KMS-11 (cell line): ENCODE data around the gene NSUN6.

ENCODE experiments used
- H2AFZ ChIP-seq: fragments of 200-600 bp; sonication (generic); 2 replicates; pipeline ENCODE4 v1.6.1; 2016; ENCODE audit warnings: antibody characterized with exemption, mixed run types, low read depth
- H3K27ac ChIP-seq: fragments of 200-600 bp; sonication (generic); 2 replicates; pipeline ENCODE4 v1.6.1; 2016; ENCODE audit warnings: mild to moderate bottlenecking, mixed run types
- H3K27me3 ChIP-seq: fragments of 200-600 bp; sonication (generic); 2 replicates; pipeline ENCODE4 v1.6.1; 2017; ENCODE audit warnings: mild to moderate bottlenecking, low read depth, mixed run types, moderate library complexity; ENCODE audit not compliant: insufficient read depth
- H3K36me3 ChIP-seq: fragments of 200-600 bp; sonication (generic); 2 replicates; pipeline ENCODE4 v1.6.1; 2017; ENCODE audit warnings: mild to moderate bottlenecking, mixed run types; ENCODE audit not compliant: insufficient read depth
- H3K4me1 ChIP-seq: fragments of 200-600 bp; sonication (generic); 2 replicates; pipeline ENCODE4 v1.6.1; 2016; ENCODE audit warnings: mild to moderate bottlenecking, low read depth, mixed run types; ENCODE audit not compliant: poor library complexity, severe bottlenecking
- H3K4me2 ChIP-seq: fragments of 200-600 bp; sonication (generic); 2 replicates; pipeline ENCODE4 v1.7.0; 2016; ENCODE audit warnings: mild to moderate bottlenecking, mixed run types
- H3K4me3 ChIP-seq: fragments of 200-600 bp; sonication (generic); IDR thresholded peaks from 2 replicates; pipeline ENCODE4 v1.6.1; 2017; ENCODE audit warnings: low read depth, low read length, mixed read lengths; ENCODE audit not compliant: insufficient read depth
- H3K79me2 ChIP-seq: fragments of 200-600 bp; sonication (generic); 2 replicates; pipeline ENCODE4 v1.6.1; 2016; ENCODE audit warnings: low read depth, mixed run types; ENCODE audit not compliant: insufficient read depth
- H3K9ac ChIP-seq: fragments of 200-600 bp; sonication (generic); 2 replicates; pipeline ENCODE4 v1.6.1; 2016; ENCODE audit warnings: mild to moderate bottlenecking, mixed run types
- H4K20me1 ChIP-seq: fragments of 200-600 bp; sonication (generic); 2 replicates; pipeline ENCODE4 v1.6.1; 2016; ENCODE audit warnings: mild to moderate bottlenecking, mixed run types; ENCODE audit not compliant: insufficient read depth
- TF ChIP-seq, protein P1 (sequence below): fragments of 200-600 bp; sonication (generic); conservative IDR thresholded peaks from 2 replicates; pipeline ENCODE4 v1.6.1; 2017; ENCODE audit warnings: low read depth, mild to moderate bottlenecking, antibody characterized with exemption, low read length, moderate library complexity, mixed read lengths

The NSUN6 gene

DNA sequence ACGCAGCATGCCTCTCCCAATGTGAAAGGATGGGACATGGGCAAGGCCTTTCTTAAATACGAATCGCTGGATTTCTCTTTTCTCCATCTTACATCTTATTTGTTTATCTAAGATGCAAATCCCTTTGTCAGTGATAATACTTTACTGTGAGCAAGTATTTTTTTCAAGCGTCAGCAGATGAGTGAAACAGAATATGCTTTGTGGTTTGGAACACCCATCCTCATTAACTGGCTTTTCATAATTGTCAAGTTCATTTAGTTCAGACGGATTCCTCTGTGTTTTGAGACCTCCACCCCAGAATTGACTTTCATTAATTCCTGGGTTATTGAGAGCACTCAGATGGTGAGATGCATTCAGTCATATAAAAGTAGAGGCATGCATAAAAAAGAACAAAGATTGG, 149.8 kb downstream of the NSUN6 start:
- TF ChIP-seq, protein P1, sequence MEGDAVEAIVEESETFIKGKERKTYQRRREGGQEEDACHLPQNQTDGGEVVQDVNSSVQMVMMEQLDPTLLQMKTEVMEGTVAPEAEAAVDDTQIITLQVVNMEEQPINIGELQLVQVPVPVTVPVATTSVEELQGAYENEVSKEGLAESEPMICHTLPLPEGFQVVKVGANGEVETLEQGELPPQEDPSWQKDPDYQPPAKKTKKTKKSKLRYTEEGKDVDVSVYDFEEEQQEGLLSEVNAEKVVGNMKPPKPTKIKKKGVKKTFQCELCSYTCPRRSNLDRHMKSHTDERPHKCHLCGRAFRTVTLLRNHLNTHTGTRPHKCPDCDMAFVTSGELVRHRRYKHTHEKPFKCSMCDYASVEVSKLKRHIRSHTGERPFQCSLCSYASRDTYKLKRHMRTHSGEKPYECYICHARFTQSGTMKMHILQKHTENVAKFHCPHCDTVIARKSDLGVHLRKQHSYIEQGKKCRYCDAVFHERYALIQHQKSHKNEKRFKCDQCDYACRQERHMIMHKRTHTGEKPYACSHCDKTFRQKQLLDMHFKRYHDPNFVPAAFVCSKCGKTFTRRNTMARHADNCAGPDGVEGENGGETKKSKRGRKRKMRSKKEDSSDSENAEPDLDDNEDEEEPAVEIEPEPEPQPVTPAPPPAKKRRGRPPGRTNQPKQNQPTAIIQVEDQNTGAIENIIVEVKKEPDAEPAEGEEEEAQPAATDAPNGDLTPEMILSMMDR = no peak
- Histone ChIP-seq H4K20me1 (no peaks in the 10 kb centered on the region), H3K27me3 (no peaks in the 10 kb centered on the region), H3K4me3 (no peak overlapping the region), H3K27ac (peak overlapping the region; percentile 74), H2AFZ (peak overlapping the region; percentile 44), H3K36me3 (no peaks in the 10 kb centered on the region), H3K9ac (peak overlapping the region; percentile 33; the same call in 1 of the 2 replicates), H3K4me2 (peak overlapping the region; percentile 52), H3K4me1 (peaks cover 47% of the 10 kb centered on the region), H3K79me2 (no peaks in the 10 kb centered on the region)

DNA sequence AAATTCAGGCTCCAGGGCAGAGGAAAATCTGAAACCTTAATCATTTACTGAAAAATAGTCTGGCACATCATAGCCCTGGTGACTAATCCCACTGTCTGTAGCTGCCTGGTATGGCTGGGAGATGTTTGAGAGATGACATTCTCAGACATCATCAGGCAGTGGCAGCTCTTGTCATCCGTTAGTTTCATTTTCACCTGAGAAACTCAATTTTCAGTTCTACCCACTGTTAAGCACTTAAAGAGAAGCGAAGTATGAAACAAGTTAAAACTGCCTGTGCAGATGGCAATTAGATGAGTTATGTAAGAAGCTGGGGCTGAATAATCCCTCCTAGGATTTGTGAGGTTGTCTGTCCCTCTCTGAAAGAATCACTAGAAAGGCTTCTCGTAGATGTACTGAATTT, 150.2 kb downstream of the NSUN6 start:
- peak overlapping the region; percentile 33; the same call in 1 of the 2 replicates for H3K9ac ChIP-seq
- peak overlapping the region; percentile 74 for H3K27ac ChIP-seq
- peak overlapping the region; percentile 44 for H2AFZ ChIP-seq
- H3K79me2 ChIP-seq = no peaks in the 10 kb centered on the region
- H4K20me1 ChIP-seq = no peaks in the 10 kb centered on the region
- H3K27me3 ChIP-seq = no peaks in the 10 kb centered on the region
- peaks cover 47% of the 10 kb centered on the region for H3K4me1 ChIP-seq
- no peaks in the 10 kb centered on the region for H3K36me3 ChIP-seq
- TF ChIP-seq, protein P1 = no peak
- no peak overlapping the region for H3K4me3 ChIP-seq
- peak overlapping the region; percentile 52 for H3K4me2 ChIP-seq

DNA sequence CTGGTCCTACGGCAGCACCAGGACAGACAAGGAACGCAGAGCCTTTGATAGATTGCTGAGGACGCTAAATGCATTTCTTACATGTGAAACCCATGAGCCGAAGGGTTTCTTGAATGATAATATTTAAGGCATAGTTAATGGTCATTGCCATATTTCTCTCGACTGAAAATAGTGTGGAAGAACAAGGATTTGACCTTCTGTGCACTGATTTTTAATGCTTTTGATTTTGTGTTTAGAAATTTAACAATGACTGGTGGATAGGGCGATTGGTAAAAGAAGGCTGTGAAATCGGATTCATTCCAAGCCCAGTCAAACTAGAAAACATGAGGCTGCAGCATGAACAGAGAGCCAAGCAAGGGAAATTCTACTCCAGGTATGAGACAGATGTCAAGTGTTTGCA, 150.8 kb downstream of the NSUN6 start:
- no peaks in the 10 kb centered on the region for H4K20me1 ChIP-seq
- peaks cover 47% of the 10 kb centered on the region for H3K4me1 ChIP-seq
- no peaks in the 10 kb centered on the region for H3K27me3 ChIP-seq
- H3K79me2 ChIP-seq = no peaks in the 10 kb centered on the region
- H3K9ac ChIP-seq = peak overlapping the region; percentile 33; the same call in 1 of the 2 replicates
- peak overlapping the region; percentile 52 for H3K4me2 ChIP-seq
- no peak overlapping the region for H3K4me3 ChIP-seq
- H3K27ac ChIP-seq = peak overlapping the region; percentile 74; the same call in 1 of the 2 replicates
- H3K36me3 ChIP-seq = no peaks in the 10 kb centered on the region
- H2AFZ ChIP-seq = no peak overlapping the region
- TF ChIP-seq, protein P1 = no peak

DNA sequence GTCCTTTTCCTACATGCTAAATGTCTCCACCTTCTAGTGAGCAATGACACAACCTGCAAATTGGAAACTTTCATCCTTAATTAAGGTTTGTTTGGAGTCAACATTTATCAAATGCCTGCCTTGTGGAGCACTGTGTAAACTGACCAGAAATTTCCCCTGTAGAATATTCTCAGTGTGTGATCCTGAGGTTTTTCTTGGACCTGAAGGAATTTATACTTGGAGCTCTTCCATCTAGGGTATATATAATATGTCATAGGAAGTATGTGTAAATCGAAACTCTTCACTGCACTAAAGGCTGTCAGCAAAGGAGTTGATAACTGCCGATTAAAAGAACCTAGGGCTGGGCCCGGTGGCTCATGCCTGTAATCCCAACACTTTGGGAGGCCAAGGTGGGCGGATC, 152.4 kb downstream of the NSUN6 start:
- H3K27me3 ChIP-seq = no peaks in the 10 kb centered on the region
- H4K20me1 ChIP-seq = no peaks in the 10 kb centered on the region
- H3K4me2 ChIP-seq = no peak overlapping the region
- peaks cover 45% of the 10 kb centered on the region for H3K4me1 ChIP-seq
- no peak overlapping the region for H2AFZ ChIP-seq
- TF ChIP-seq, protein P1 = no peak
- H3K9ac ChIP-seq = no peak overlapping the region
- H3K36me3 ChIP-seq = no peaks in the 10 kb centered on the region
- H3K27ac ChIP-seq = no peak overlapping the region
- H3K79me2 ChIP-seq = no peaks in the 10 kb centered on the region
- H3K4me3 ChIP-seq = no peak overlapping the region
